CD4-positive, alpha-beta T cell treated with Interleukin-12 subunit alpha and Interleukin-12 subunit beta, for 1 hour (primary cell): ENCODE results near the gene PVALB.

Experiments used
- DNase-seq: peaks from one replicate; pipeline ENCODE4 v3.0.0-alpha.2; 2020

Gene PVALB

GRCh38 chr22:36770513-36771231 lies 46.2 kb downstream of the PVALB start:
- no peak for DNase-seq

GRCh38 chr22:36769541-36770512 lies 47.0 kb downstream of the PVALB start:
- DNase-seq, result no peak

GRCh38 chr22:36768616-36769015 lies 48.2 kb downstream of the PVALB start:
- DNase-seq, result no peak

- no peak for DNase-seq
Observed at GRCh38 chr22:36768141-36768540, 48.7 kb downstream of the PVALB start.

GRCh38 chr22:36767035-36767775 lies 49.6 kb downstream of the PVALB start:
- DNase-seq, result no peak

- no peak for DNase-seq
Observed at GRCh38 chr22:36765943-36766450, 50.8 kb downstream of the PVALB start.

GRCh38 chr22:36765131-36765942 lies 51.5 kb downstream of the PVALB start:
- no peak for DNase-seq

GRCh38 chr22:36764641-36765040 lies 52.2 kb downstream of the PVALB start:
- DNase-seq, result no peak

- no peak for DNase-seq
Observed at GRCh38 chr22:36764060-36764459, 52.8 kb downstream of the PVALB start.

- no peak for DNase-seq
Observed at GRCh38 chr22:36763576-36763975, 53.3 kb downstream of the PVALB start.

- no peak for DNase-seq
Observed at GRCh38 chr22:36762687-36763260, 54.1 kb downstream of the PVALB start.

GRCh38 chr22:36761553-36762240 lies 55.1 kb downstream of the PVALB start:
- no peak for DNase-seq

- DNase-seq, result no peak
Observed at GRCh38 chr22:36760786-36761185, 56.0 kb downstream of the PVALB start.

GRCh38 chr22:36759481-36760159 lies 57.2 kb downstream of the PVALB start:
- no peak for DNase-seq

GRCh38 chr22:36758792-36759271 lies 58.0 kb downstream of the PVALB start:
- no peak for DNase-seq

GRCh38 chr22:36757668-36758211 lies 59.1 kb downstream of the PVALB start:
- DNase-seq, result peak; percentile 72

GRCh38 chr22:36756746-36757655 lies 59.8 kb downstream of the PVALB start:
- DNase-seq, result no peak

- no peak for DNase-seq
Observed at GRCh38 chr22:36756031-36756430, 60.8 kb downstream of the PVALB start.

- no peak for DNase-seq
Observed at GRCh38 chr22:36755316-36755715, 61.5 kb downstream of the PVALB start.
